OCI-LY3 (cell line): ENCODE measurements around the gene ADCY7.

ENCODE experiments used
- H2AFZ ChIP-seq: fragments of 200-600, 300-600 bp; shearing (Covaris generic); 2 replicates; pipeline ENCODE4 v1.6.0; 2014; ENCODE audit warnings: antibody characterized with exemption, low read depth, low read length
- H3K27ac ChIP-seq: fragments of 200-600, 300-600 bp; sonication (generic); 2 replicates; pipeline ENCODE4 v1.5.1; 2014; ENCODE audit warnings: mild to moderate bottlenecking, low read length, moderate library complexity, mixed read lengths
- H3K27me3 ChIP-seq: fragments of 200-600, 300-600 bp; sonication (generic); 2 replicates; pipeline ENCODE4 v1.6.1; 2014; ENCODE audit warnings: low read depth, low read length, mixed read lengths
- H3K36me3 ChIP-seq: fragments of 200-600, 300-600 bp; sonication (generic); replicated peaks from 2 replicates; pipeline ENCODE3; 2014; ENCODE audit warnings: low read depth, low read length, mixed read lengths
- H3K4me1 ChIP-seq: fragments of 300-600, 200-600 bp; sonication (generic); 2 replicates; pipeline ENCODE4 v1.6.1; 2014; ENCODE audit warnings: low read length, mixed read lengths
- H3K4me2 ChIP-seq: fragments of 200-600, 300-600 bp; sonication (generic); 2 replicates; pipeline ENCODE4 v1.6.1; 2014; ENCODE audit warnings: low read length, mixed read lengths
- H3K4me3 ChIP-seq: fragments of 300-600, 200-600 bp; sonication (generic); 2 replicates; pipeline ENCODE4 v1.5.1; 2014; ENCODE audit warnings: antibody characterized with exemption, mild to moderate bottlenecking, low read length, moderate library complexity
- H3K79me2 ChIP-seq: fragments of 300-600, 200-600 bp; shearing (Covaris generic); 2 replicates; pipeline ENCODE4 v1.6.1; 2014; ENCODE audit warnings: mild to moderate bottlenecking, low read length, mixed read lengths
- H3K9ac ChIP-seq: fragments of 300-600, 200-600 bp; shearing (Covaris generic); 2 replicates; pipeline ENCODE4 v1.6.0; 2014; ENCODE audit warnings: mild to moderate bottlenecking, low read length, moderate library complexity
- H3K9me3 ChIP-seq: fragments of 200-600, 300-600 bp; shearing (Covaris generic); 2 replicates; pipeline ENCODE4 v1.6.1; 2014; ENCODE audit warnings: low read length, mixed read lengths; ENCODE audit not compliant: insufficient read depth
- H4K20me1 ChIP-seq: fragments of 200-600, 300-600 bp; sonication (generic); 2 replicates; pipeline ENCODE4 v1.6.1; 2016; ENCODE audit warnings: low read length, mixed read lengths; ENCODE audit not compliant: insufficient read depth
- EZH2phosphoT487 ChIP-seq: fragments of 200-600 bp; shearing (Covaris generic); IDR thresholded peaks from 2 replicates; pipeline ENCODE4 v1.6.1; 2018; ENCODE audit warnings: antibody characterized with exemption, mixed run types, low read depth
- TF ChIP-seq, protein P1 (sequence below): fragments of 200-600, 300-600 bp; sonication (generic); IDR thresholded peaks from 2 replicates; pipeline ENCODE4 v1.5.1; 2014; ENCODE audit warnings: antibody characterized with exemption, low read length, low read depth

ADCY7 gene

GRCh38 chr16:50351116-50351515 is 84.8 kb downstream of the ADCY7 start:
- TF ChIP-seq, protein P1, sequence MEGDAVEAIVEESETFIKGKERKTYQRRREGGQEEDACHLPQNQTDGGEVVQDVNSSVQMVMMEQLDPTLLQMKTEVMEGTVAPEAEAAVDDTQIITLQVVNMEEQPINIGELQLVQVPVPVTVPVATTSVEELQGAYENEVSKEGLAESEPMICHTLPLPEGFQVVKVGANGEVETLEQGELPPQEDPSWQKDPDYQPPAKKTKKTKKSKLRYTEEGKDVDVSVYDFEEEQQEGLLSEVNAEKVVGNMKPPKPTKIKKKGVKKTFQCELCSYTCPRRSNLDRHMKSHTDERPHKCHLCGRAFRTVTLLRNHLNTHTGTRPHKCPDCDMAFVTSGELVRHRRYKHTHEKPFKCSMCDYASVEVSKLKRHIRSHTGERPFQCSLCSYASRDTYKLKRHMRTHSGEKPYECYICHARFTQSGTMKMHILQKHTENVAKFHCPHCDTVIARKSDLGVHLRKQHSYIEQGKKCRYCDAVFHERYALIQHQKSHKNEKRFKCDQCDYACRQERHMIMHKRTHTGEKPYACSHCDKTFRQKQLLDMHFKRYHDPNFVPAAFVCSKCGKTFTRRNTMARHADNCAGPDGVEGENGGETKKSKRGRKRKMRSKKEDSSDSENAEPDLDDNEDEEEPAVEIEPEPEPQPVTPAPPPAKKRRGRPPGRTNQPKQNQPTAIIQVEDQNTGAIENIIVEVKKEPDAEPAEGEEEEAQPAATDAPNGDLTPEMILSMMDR = no peak
- TF ChIP-seq EZH2phosphoT487 = no peak
- Histone ChIP-seq H4K20me1 (0 out of 2 replicates have a peak, but pooled peaks cover 6% of the 10 kb centered on the region), H2AFZ (no peak overlapping the region), H3K9me3 (no peaks in the 10 kb centered on the region), H3K4me1 (no peaks in the 10 kb centered on the region), H3K4me2 (no peak overlapping the region), H3K27ac (no peak overlapping the region), H3K27me3 (no peaks in the 10 kb centered on the region), H3K36me3 (peaks cover 55% of the 10 kb centered on the region), H3K4me3 (no peak overlapping the region), H3K79me2 (peaks cover 7% of the 10 kb centered on the region), H3K9ac (no peak overlapping the region)

GRCh38 chr16:50351952-50352351 is 85.6 kb downstream of the ADCY7 start:
- Histone ChIP-seq H3K27me3 (no peaks in the 10 kb centered on the region), H3K9me3 (no peaks in the 10 kb centered on the region), H3K9ac (no peak overlapping the region), H3K27ac (no peak overlapping the region), H3K4me1 (no peaks in the 10 kb centered on the region), H3K4me3 (no peak overlapping the region), H4K20me1 (0 out of 2 replicates have a peak, but pooled peaks cover 6% of the 10 kb centered on the region), H3K36me3 (peaks cover 58% of the 10 kb centered on the region), H3K4me2 (no peak overlapping the region), H3K79me2 (peaks cover 10% of the 10 kb centered on the region), H2AFZ (no peak overlapping the region)
- TF ChIP-seq, protein P1 = no peak
- TF ChIP-seq EZH2phosphoT487 = no peak

GRCh38 chr16:50354082-50354481 is 87.7 kb downstream of the ADCY7 start:
- Histone ChIP-seq H3K4me3 (no peak overlapping the region), H3K79me2 (peaks cover 29% of the 10 kb centered on the region), H2AFZ (no peak overlapping the region), H3K36me3 (peaks cover 58% of the 10 kb centered on the region), H3K9me3 (no peaks in the 10 kb centered on the region), H3K27me3 (no peaks in the 10 kb centered on the region), H4K20me1 (0 out of 2 replicates have a peak, but pooled peaks cover 6% of the 10 kb centered on the region), H3K4me1 (no peaks in the 10 kb centered on the region), H3K9ac (no peak overlapping the region), H3K27ac (no peak overlapping the region), H3K4me2 (no peak overlapping the region)
- TF ChIP-seq, protein P1 = no peak
- TF ChIP-seq EZH2phosphoT487 = no peak

- H3K27me3 ChIP-seq = no peaks in the 10 kb centered on the region
- peaks cover 59% of the 10 kb centered on the region for H3K36me3 ChIP-seq
- no peaks in the 10 kb centered on the region for H3K4me1 ChIP-seq
- H3K79me2 ChIP-seq = peaks cover 36% of the 10 kb centered on the region
- H3K4me3 ChIP-seq = no peak overlapping the region
- H3K27ac ChIP-seq = no peak overlapping the region
- TF ChIP-seq, protein P1 = peak; percentile 73
- no peak for TF ChIP-seq EZH2phosphoT487
- no peaks in the 10 kb centered on the region for H3K9me3 ChIP-seq
- H3K4me2 ChIP-seq = no peak overlapping the region
- H2AFZ ChIP-seq = no peak overlapping the region
- H4K20me1 ChIP-seq = 0 out of 2 replicates have a peak, but pooled peaks cover 6% of the 10 kb centered on the region
- no peak overlapping the region for H3K9ac ChIP-seq
Measured at GRCh38 chr16:50354629-50355456, 88.5 kb downstream of the ADCY7 start.
